Loucy (cell line): ENCODE data around the gene MYDGF.

ENCODE experiments used
- H2AFZ ChIP-seq: fragments of 200-600 bp; sonication (generic); 2 replicates; pipeline ENCODE4 v1.6.0; 2016; ENCODE audit warnings: antibody characterized with exemption, mild to moderate bottlenecking, low read length, moderate library complexity
- H3F3A ChIP-seq: fragments of 200-600 bp; 2 replicates; pipeline ENCODE4 v1.6.0; 2016; ENCODE audit warnings: antibody characterized with exemption, low read depth, mild to moderate bottlenecking
- H3K27me3 ChIP-seq: fragments of 200-600 bp; sonication (generic); 2 replicates; pipeline ENCODE4 v1.6.1; 2014; ENCODE audit warnings: low read length, mild to moderate bottlenecking; ENCODE audit not compliant: insufficient read depth, poor library complexity, severe bottlenecking
- H3K36me3 ChIP-seq: fragments of 200-600 bp; sonication (generic); 2 replicates; pipeline ENCODE4 v1.6.1; 2016; ENCODE audit warnings: low read length; ENCODE audit not compliant: insufficient read depth
- H3K4me1 ChIP-seq: fragments of 200-600 bp; sonication (generic); 2 replicates; pipeline ENCODE4 v1.5.1; 2014; ENCODE audit warnings: low read length, mild to moderate bottlenecking; ENCODE audit not compliant: insufficient read depth, poor library complexity, severe bottlenecking
- H3K4me2 ChIP-seq: fragments of 200-600 bp; sonication (generic); 2 replicates; pipeline ENCODE4 v1.6.0; 2014; ENCODE audit warnings: antibody characterized with exemption, low read length, low read depth, mild to moderate bottlenecking; ENCODE audit not compliant: poor library complexity, severe bottlenecking
- H3K4me3 ChIP-seq: fragments of 200-600 bp; sonication (generic); 2 replicates; pipeline ENCODE4 v1.5.1; 2014; ENCODE audit warnings: low read length, mild to moderate bottlenecking, mixed read lengths; ENCODE audit not compliant: poor library complexity, severe bottlenecking
- H3K79me2 ChIP-seq: fragments of 200-600 bp; sonication (generic); 2 replicates; pipeline ENCODE4 v1.6.1; 2014; ENCODE audit warnings: low read length; ENCODE audit not compliant: insufficient read depth
- H3K9ac ChIP-seq: fragments of 200-600 bp; sonication (generic); 2 replicates; pipeline ENCODE4 v1.6.0; 2014; ENCODE audit warnings: mild to moderate bottlenecking, low read depth, low read length, moderate library complexity; ENCODE audit not compliant: poor library complexity, severe bottlenecking
- H3K9me2 ChIP-seq: fragments of 200-600 bp; sonication (generic); replicated peaks from 2 replicates; pipeline ENCODE4 v1.6.1; 2016; ENCODE audit warnings: low read depth, low read length, mixed read lengths
- H3K9me3 ChIP-seq: fragments of 200-600 bp; sonication (generic); 2 replicates; pipeline ENCODE4 v1.6.1; 2014; ENCODE audit warnings: mild to moderate bottlenecking, antibody characterized with exemption, low read length, low read depth; ENCODE audit not compliant: insufficient read depth
- H4K20me1 ChIP-seq: fragments of 200-600 bp; sonication (generic); 2 replicates; pipeline ENCODE4 v1.6.0; 2014; ENCODE audit warnings: antibody characterized with exemption, low read length, mild to moderate bottlenecking; ENCODE audit not compliant: insufficient read depth, poor library complexity, severe bottlenecking
- CTCF ChIP-seq: fragments of 200-600 bp; sonication (generic); conservative IDR thresholded peaks from 2 replicates; pipeline ENCODE4 v1.5.1; 2014; ENCODE audit warnings: mild to moderate bottlenecking, antibody characterized with exemption, low read length
- EZH2phosphoT487 ChIP-seq: fragments of 200-600 bp; IDR thresholded peaks from 2 replicates; pipeline ENCODE4 v1.6.1; 2018; ENCODE audit warnings: antibody characterized with exemption, mild to moderate bottlenecking, moderate library complexity, borderline replicate concordance

The MYDGF gene

GRCh38 chr19:4714016-4714415 is 43.9 kb upstream of the MYDGF start:
- Histone ChIP-seq H3K4me2 (no peak overlapping the region), H3K4me1 (no peaks in the 10 kb centered on the region), H3K9me2 (no peaks in the 10 kb centered on the region), H3K27me3 (no peaks in the 10 kb centered on the region), H3K79me2 (no peaks in the 10 kb centered on the region), H3K9ac (no peak overlapping the region), H3F3A (no peaks in the 10 kb centered on the region), H4K20me1 (no peaks in the 10 kb centered on the region), H3K9me3 (no peaks in the 10 kb centered on the region), H3K36me3 (peaks cover 77% of the 10 kb centered on the region; the same call in 1 of the 2 replicates), H3K4me3 (no peak overlapping the region), H2AFZ (no peak overlapping the region)
- no peak for TF ChIP-seq EZH2phosphoT487
- no peak for TF ChIP-seq CTCF

- Histone ChIP-seq H4K20me1 (no peaks in the 10 kb centered on the region), H3K79me2 (no peaks in the 10 kb centered on the region), H3K4me3 (no peak overlapping the region), H2AFZ (no peak overlapping the region), H3F3A (no peaks in the 10 kb centered on the region), H3K9me2 (no peaks in the 10 kb centered on the region), H3K27me3 (no peaks in the 10 kb centered on the region), H3K4me2 (no peak overlapping the region), H3K36me3 (peaks cover 75% of the 10 kb centered on the region; the same call in 1 of the 2 replicates), H3K9ac (no peak overlapping the region), H3K4me1 (no peaks in the 10 kb centered on the region), H3K9me3 (no peaks in the 10 kb centered on the region)
- TF ChIP-seq EZH2phosphoT487 (no peak), CTCF (no peak)
Measured at GRCh38 chr19:4713384-4713951, 43.3 kb upstream of the MYDGF start.

- H3K9ac ChIP-seq, result no peak overlapping the region
- TF ChIP-seq CTCF (no peak), EZH2phosphoT487 (no peak)
- no peaks in the 10 kb centered on the region for H3K9me3 ChIP-seq
- H3K79me2 ChIP-seq, result no peaks in the 10 kb centered on the region
- no peak overlapping the region for H2AFZ ChIP-seq
- no peaks in the 10 kb centered on the region for H3F3A ChIP-seq
- H3K27me3 ChIP-seq, result no peaks in the 10 kb centered on the region
- H3K4me2 ChIP-seq, result no peak overlapping the region
- no peaks in the 10 kb centered on the region for H3K9me2 ChIP-seq
- H3K4me1 ChIP-seq, result no peaks in the 10 kb centered on the region
- no peaks in the 10 kb centered on the region for H4K20me1 ChIP-seq
- no peak overlapping the region for H3K4me3 ChIP-seq
- H3K36me3 ChIP-seq, result peaks cover 68% of the 10 kb centered on the region; the same call in 1 of the 2 replicates
Measured at GRCh38 chr19:4712771-4713170, 42.6 kb upstream of the MYDGF start.
